Hepatocyte (in vitro differentiated cells): ENCODE results near the gene LRRTM3. TPM values are rescaled to one million over a fixed set of nuclear protein-coding genes. Genes with fewer than 3 reads are reported as not detected.
A peak's percentile ranks its signal among the peaks of the same experiment; 100 is the strongest.

ENCODE experiments used
- DNase-seq: peaks from one replicate; pipeline ENCODE4 v3.0.0-alpha.2; 2016; ENCODE audit warnings: low spot score
- H2AFZ ChIP-seq: fragments of 200-600 bp; sonication (generic); 2 replicates; pipeline ENCODE4 v1.6.0; 2016; ENCODE audit warnings: antibody characterized with exemption, mild to moderate bottlenecking
- H3K27ac ChIP-seq: fragments of 200-600 bp; sonication (generic); 2 replicates; pipeline ENCODE4 v1.5.1; 2016; ENCODE audit warnings: mild to moderate bottlenecking
- H3K27me3 ChIP-seq: fragments of 200-600 bp; sonication (generic); 2 replicates; pipeline ENCODE4 v1.6.1; 2016
- H3K36me3 ChIP-seq: fragments of 200-600 bp; sonication (generic); replicated peaks from 2 replicates; pipeline ENCODE4 v1.5.1; 2016; ENCODE audit warnings: low read depth; ENCODE audit not compliant: insufficient read depth
- H3K4me1 ChIP-seq: fragments of 200-600 bp; sonication (generic); 2 replicates; pipeline ENCODE4 v1.5.1; 2016; ENCODE audit warnings: mild to moderate bottlenecking, moderate library complexity; ENCODE audit not compliant: insufficient read depth
- H3K4me2 ChIP-seq: fragments of 200-600 bp; sonication (generic); 2 replicates; pipeline ENCODE4 v1.6.0; 2016
- H3K4me3 ChIP-seq: fragments of 200-600 bp; sonication (generic); 2 replicates; pipeline ENCODE4 v1.5.1; 2016; ENCODE audit warnings: mild to moderate bottlenecking
- H3K79me2 ChIP-seq: fragments of 200-600 bp; sonication (generic); 2 replicates; pipeline ENCODE4 v1.6.0; 2017; ENCODE audit warnings: mild to moderate bottlenecking
- H3K9me2 ChIP-seq: fragments of 200-600 bp; sonication (generic); replicated peaks from 2 replicates; pipeline ENCODE4 v1.6.0; 2017; ENCODE audit warnings: mild to moderate bottlenecking; ENCODE audit not compliant: insufficient read depth
- H3K9me3 ChIP-seq: fragments of 200-600 bp; sonication (generic); 2 replicates; pipeline ENCODE4 v1.5.1; 2016; ENCODE audit warnings: low read depth, mild to moderate bottlenecking
- H4K20me1 ChIP-seq: fragments of 200-600 bp; sonication (generic); 2 replicates; pipeline ENCODE4 v1.6.0; 2016; ENCODE audit warnings: mild to moderate bottlenecking; ENCODE audit not compliant: insufficient read depth, poor library complexity, severe bottlenecking
- CTCF ChIP-seq: fragments of 200-600 bp; sonication (generic); IDR thresholded peaks from 2 replicates; pipeline ENCODE4 v1.5.1; 2016; ENCODE audit warnings: antibody characterized with exemption, mild to moderate bottlenecking; ENCODE audit not compliant: poor library complexity
- EZH2 ChIP-seq: fragments of 200-600 bp; sonication (generic); IDR thresholded peaks from 2 replicates; pipeline ENCODE4 v1.6.1; 2016; ENCODE audit warnings: antibody characterized with exemption, mild to moderate bottlenecking, borderline replicate concordance
- EZH2phosphoT487 ChIP-seq: fragments of 200-600 bp; sonication (generic); IDR thresholded peaks from one replicate; pipeline ENCODE4 v1.6.1; 2018; ENCODE audit warnings: antibody characterized with exemption, mild to moderate bottlenecking, low read depth, moderate library complexity; ENCODE audit not compliant: unreplicated experiment, severe bottlenecking
- WGBS: methylation state at CpG from one replicate; pipeline ENCODE4 v1.1.6; 2016; ENCODE audit warnings: low lambda C conversion rate; ENCODE audit errors: missing lambda C conversion rate; 5-methylcytosine and 5-hydroxymethylcytosine counted together
- polyA plus RNA-seq: library from polyadenylated mRNA; unstranded; fragments of >200 nt; fragmentation: Nextera tagmentation; extraction: Ambion mirVana; gene quantifications from 2 replicates; pipeline ENCODE4 v1.2.1, GENCODE V29; 2016
- total RNA-seq: library from RNA; depleted of rRNA; stranded (reverse); fragments of >200 nt; gene quantifications from 2 replicates; pipeline ENCODE4 v1.2.3, GENCODE V29; 2014

Gene LRRTM3
- total and polyA plus RNA-seq, 2 experiments from 2014 or later = 0.68 to 0.77 TPM

- Histone ChIP-seq H3K9me3 (no peaks in the 10 kb centered on the region), H3K79me2 (no peaks in the 10 kb centered on the region), H3K4me2 (no peak overlapping the region), H3K27me3 (no peaks in the 10 kb centered on the region), H3K4me3 (no peak overlapping the region), H3K27ac (no peak overlapping the region), H3K36me3 (no peaks in the 10 kb centered on the region), H2AFZ (no peak overlapping the region), H3K4me1 (no peaks in the 10 kb centered on the region), H4K20me1 (no peaks in the 10 kb centered on the region), H3K9me2 (no peaks in the 10 kb centered on the region)
- WGBS = 51% methylated on average over 3 of the region's 3 CpGs
- no peak for TF ChIP-seq EZH2phosphoT487
- no peak for TF ChIP-seq EZH2
- TF ChIP-seq CTCF = peak; percentile 5
- no peak for DNase-seq
Measured at GRCh38 chr10:66917104-66917503, 8.7 kb upstream of the LRRTM3 start.

GRCh38 chr10:66919248-66919647 lies 6.6 kb upstream of the LRRTM3 start:
- no peak overlapping the region for H3K27ac ChIP-seq
- no peak overlapping the region for H3K4me2 ChIP-seq
- no peaks in the 10 kb centered on the region for H3K79me2 ChIP-seq
- H4K20me1 ChIP-seq = no peaks in the 10 kb centered on the region
- no peak overlapping the region for H3K4me3 ChIP-seq
- no peaks in the 10 kb centered on the region for H3K36me3 ChIP-seq
- no peaks in the 10 kb centered on the region for H3K9me2 ChIP-seq
- no peak overlapping the region for H2AFZ ChIP-seq
- WGBS = 92% methylated on average over 2 of the region's 2 CpGs
- H3K27me3 ChIP-seq = no peaks in the 10 kb centered on the region
- no peaks in the 10 kb centered on the region for H3K9me3 ChIP-seq
- no peak for TF ChIP-seq CTCF
- TF ChIP-seq EZH2phosphoT487 = no peak
- TF ChIP-seq EZH2 = no peak
- no peaks in the 10 kb centered on the region for H3K4me1 ChIP-seq
- DNase-seq = no peak

GRCh38 chr10:66924674-66925345 lies 1.0 kb upstream of the LRRTM3 start:
- WGBS = 65% methylated on average over 10 of the region's 10 CpGs

More at GRCh38 chr10:66924674-66925345, 1.0 kb upstream of the LRRTM3 start:
- no peak overlapping the region for H2AFZ ChIP-seq
- no peaks in the 10 kb centered on the region for H3K79me2 ChIP-seq
- H3K36me3 ChIP-seq = no peaks in the 10 kb centered on the region
- H3K9me2 ChIP-seq = no peaks in the 10 kb centered on the region
- DNase-seq = no peak
- H3K9me3 ChIP-seq = no peaks in the 10 kb centered on the region
- TF ChIP-seq EZH2 (no peak), CTCF (no peak), EZH2phosphoT487 (no peak)
- H3K4me3 ChIP-seq = no peak overlapping the region
- H3K27me3 ChIP-seq = peaks cover 22% of the 10 kb centered on the region
- H4K20me1 ChIP-seq = no peaks in the 10 kb centered on the region
- H3K4me1 ChIP-seq = no peaks in the 10 kb centered on the region
- peak overlapping the region; percentile 79 for H3K4me2 ChIP-seq
- H3K27ac ChIP-seq = no peak overlapping the region
